Neural cell (in vitro differentiated cells): ENCODE measurements around the gene SH3RF3. TPM values are rescaled to one million over a fixed set of nuclear protein-coding genes. Genes with fewer than 3 reads are reported as not detected.
A peak's percentile ranks its signal among the peaks of the same experiment; 100 is the strongest.

Experiments used
- H2AFZ ChIP-seq: fragments of 200-600, 300-800 bp; sonication (generic), shearing (Covaris generic); 2 replicates; pipeline ENCODE4 v1.6.0; 2014; ENCODE audit warnings: low read depth, mild to moderate bottlenecking, antibody characterized with exemption, low read length, moderate library complexity
- H3F3A ChIP-seq: fragments of 200-600 bp; shearing (Covaris generic); 2 replicates; pipeline ENCODE4 v1.6.1; 2016; ENCODE audit warnings: mild to moderate bottlenecking, moderate library complexity, mixed read lengths, antibody characterized with exemption, low read length; ENCODE audit not compliant: insufficient read depth, poor library complexity, severe bottlenecking
- H3K27ac ChIP-seq: fragments of 200-600, 300-800 bp; sonication (generic), shearing (Covaris generic); 2 replicates; pipeline ENCODE4 v1.5.1; 2014; ENCODE audit warnings: mild to moderate bottlenecking, low read length, moderate library complexity
- H3K27me3 ChIP-seq: fragments of 300-800, 200-600 bp; sonication (generic), shearing (Covaris generic); 2 replicates; pipeline ENCODE4 v1.6.0; 2014; ENCODE audit warnings: mild to moderate bottlenecking, low read depth, low read length, moderate library complexity; ENCODE audit not compliant: insufficient read depth
- H3K36me3 ChIP-seq: fragments of 300-800, 200-600 bp; sonication (generic), shearing (Covaris generic); 2 replicates; pipeline ENCODE4 v1.5.1; 2014; ENCODE audit warnings: mild to moderate bottlenecking, antibody characterized with exemption, low read length, moderate library complexity; ENCODE audit not compliant: insufficient read depth
- H3K4me2 ChIP-seq: fragments of 300-800, 200-600 bp; sonication (generic), shearing (Covaris generic); 2 replicates; pipeline ENCODE4 v1.6.0; 2014; ENCODE audit warnings: mild to moderate bottlenecking, low read length
- H3K4me3 ChIP-seq: fragments of 300-800, 200-600 bp; sonication (generic), shearing (Covaris generic); 2 replicates; pipeline ENCODE4 v1.5.1; 2014; ENCODE audit warnings: mild to moderate bottlenecking, low read length, moderate library complexity
- H3K79me2 ChIP-seq: fragments of 200-600 bp; shearing (Covaris generic); replicated peaks from 2 replicates; pipeline ENCODE4 v1.6.0; 2014; ENCODE audit warnings: mild to moderate bottlenecking, low read length, moderate library complexity; ENCODE audit not compliant: insufficient read depth
- H3K9ac ChIP-seq: fragments of 300-800, 200-600 bp; sonication (generic), shearing (Covaris generic); 2 replicates; pipeline ENCODE4 v1.6.1; 2016; ENCODE audit warnings: mild to moderate bottlenecking, low read length, mixed read lengths
- H3K9me2 ChIP-seq: fragments of 200-600 bp; shearing (Covaris generic); 2 replicates; pipeline ENCODE4 v1.6.1; 2016; ENCODE audit warnings: mild to moderate bottlenecking, low read length, mixed read lengths; ENCODE audit not compliant: insufficient read depth
- H3K9me3 ChIP-seq: fragments of 200-600, 300-800 bp; sonication (generic), shearing (Covaris generic); 2 replicates; pipeline ENCODE4 v1.6.1; 2016; ENCODE audit warnings: mild to moderate bottlenecking, mixed run types, low read length, moderate library complexity, mixed read lengths
- H4K20me1 ChIP-seq: fragments of 200-600 bp; shearing (Covaris generic); 2 replicates; pipeline ENCODE4 v1.6.1; 2016; ENCODE audit warnings: mild to moderate bottlenecking, mixed run types; ENCODE audit not compliant: insufficient read depth
- CTCF ChIP-seq: fragments of 450-650 bp; IDR thresholded peaks from 2 replicates; pipeline ENCODE4 v1.5.1; 2014; ENCODE audit warnings: antibody characterized with exemption, mild to moderate bottlenecking, moderate library complexity; ENCODE audit not compliant: poor library complexity, severe bottlenecking
- EP300 ChIP-seq: fragments of 450-650 bp; conservative IDR thresholded peaks from 2 replicates; pipeline ENCODE4 v1.6.1; 2014; ENCODE audit warnings: antibody characterized with exemption, mild to moderate bottlenecking, moderate library complexity; ENCODE audit not compliant: poor library complexity, severe bottlenecking
- EZH2 ChIP-seq: fragments of 200-600, 300-800 bp; shearing (Covaris generic), sonication (generic); IDR thresholded peaks from 2 replicates; pipeline ENCODE4 v1.6.1; 2014; ENCODE audit warnings: antibody characterized with exemption, low read length, borderline replicate concordance, mild to moderate bottlenecking; ENCODE audit not compliant: insufficient read depth, poor library complexity, severe bottlenecking
- MXI1 ChIP-seq: fragments of 450-650 bp; conservative IDR thresholded peaks from 2 replicates; pipeline ENCODE4 v1.6.1; 2014; ENCODE audit warnings: antibody characterized with exemption, mild to moderate bottlenecking; ENCODE audit not compliant: poor library complexity, severe bottlenecking
- POLR2AphosphoS5 ChIP-seq: IDR thresholded peaks from 2 replicates; pipeline ENCODE4 v1.6.1; 2012
- RAD21 ChIP-seq: fragments of 450-650 bp; conservative IDR thresholded peaks from 2 replicates; pipeline ENCODE4 v1.6.1; 2014; ENCODE audit warnings: antibody characterized with exemption, mild to moderate bottlenecking, moderate library complexity
- REST ChIP-seq: IDR thresholded peaks from 2 replicates; pipeline ENCODE4 v1.6.1; 2012; ENCODE audit warnings: borderline replicate concordance
- SMC3 ChIP-seq: fragments of 450-650 bp; conservative IDR thresholded peaks from 2 replicates; pipeline ENCODE4 v1.6.1; 2014; ENCODE audit warnings: antibody characterized with exemption, mild to moderate bottlenecking, moderate library complexity; ENCODE audit not compliant: poor library complexity
- TAF1 ChIP-seq: IDR thresholded peaks from 2 replicates; pipeline ENCODE4 v1.6.1; 2012; ENCODE audit warnings: low read depth
- polyA plus RNA-seq: library from polyadenylated mRNA; depleted of rRNA; stranded (reverse); fragments of >200 nt; gene quantifications from 2 replicates; pipeline ENCODE4 v1.2.3, GENCODE V29; 2014

Gene SH3RF3
- polyA plus RNA-seq, 1 donor from 2014 or later, result 0.53 TPM

DNA sequence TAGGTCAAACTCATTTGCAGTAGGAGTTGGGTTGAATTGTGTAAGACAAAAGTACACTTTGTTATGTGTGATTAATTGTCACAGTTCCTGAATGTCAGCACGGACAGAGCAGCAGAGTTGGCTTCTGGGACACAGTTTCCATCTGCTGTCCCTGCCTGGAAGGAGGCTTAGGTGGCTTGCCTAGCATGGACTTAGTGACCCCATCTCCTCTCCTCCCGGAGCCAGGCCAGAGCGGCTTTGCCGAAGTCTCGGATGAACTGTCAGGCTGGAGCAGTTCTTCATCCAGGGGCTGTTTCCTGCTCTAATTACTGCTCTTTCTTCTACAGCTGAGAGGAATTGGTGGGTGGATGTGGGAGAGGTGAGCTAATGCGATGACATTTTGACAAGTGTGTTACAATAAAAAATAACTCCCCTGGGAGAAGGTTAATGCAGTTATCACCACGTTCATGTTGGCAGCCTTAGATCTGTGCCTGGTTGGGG, 102.0 kb downstream of the SH3RF3 start:
- Histone ChIP-seq H4K20me1 (no peaks in the 10 kb centered on the region), H3F3A (peaks cover 5% of the 10 kb centered on the region), H3K79me2 (no peaks in the 10 kb centered on the region), H3K27me3 (no peaks in the 10 kb centered on the region), H3K9ac (peak overlapping the region; percentile 24), H3K9me3 (no peaks in the 10 kb centered on the region), H2AFZ (no peak overlapping the region), H3K27ac (peak overlapping the region; percentile 52), H3K4me2 (peak overlapping the region; percentile 56), H3K4me3 (peak overlapping the region; percentile 47), H3K36me3 (no peaks in the 10 kb centered on the region), H3K9me2 (no peaks in the 10 kb centered on the region)
- no peak for TF ChIP-seq SMC3
- TF ChIP-seq RAD21, result peak; percentile 37
- TF ChIP-seq EP300, result peak; percentile 91
- TF ChIP-seq REST, result peak; percentile 27
- peak; percentile 16 for TF ChIP-seq MXI1
- no peak for TF ChIP-seq EZH2
- peak; percentile 94 for TF ChIP-seq POLR2AphosphoS5
- TF ChIP-seq TAF1, result no peak
- TF ChIP-seq CTCF, result peak; percentile 16

DNA sequence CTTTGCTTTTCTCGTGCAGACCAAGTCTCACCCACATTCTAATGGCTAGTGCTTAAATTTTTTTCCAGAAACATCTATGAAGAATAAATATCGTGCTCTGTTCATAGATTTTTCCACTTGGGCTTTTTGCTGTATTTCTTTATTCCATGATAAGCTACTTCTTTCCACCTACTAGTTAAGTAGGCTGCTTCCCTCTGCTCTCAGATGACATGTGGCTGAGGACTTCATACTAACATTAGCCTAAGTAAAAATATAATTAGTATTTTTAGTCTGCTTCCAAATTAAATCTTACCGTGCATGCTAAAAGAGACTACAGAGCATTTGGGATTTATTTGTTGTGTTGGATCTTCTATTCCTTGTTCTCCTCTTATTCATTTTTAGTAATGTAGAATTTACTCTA, 102.4 kb downstream of the SH3RF3 start:
- Histone ChIP-seq H4K20me1 (no peaks in the 10 kb centered on the region), H3K9me3 (no peaks in the 10 kb centered on the region), H3K9me2 (no peaks in the 10 kb centered on the region), H3K36me3 (no peaks in the 10 kb centered on the region), H3K27ac (peak overlapping the region; percentile 52), H3K27me3 (no peaks in the 10 kb centered on the region), H3K4me2 (peak overlapping the region; percentile 56), H3K9ac (no peak overlapping the region), H2AFZ (no peak overlapping the region), H3F3A (peaks cover 5% of the 10 kb centered on the region), H3K4me3 (peak overlapping the region; percentile 47), H3K79me2 (no peaks in the 10 kb centered on the region)
- TF ChIP-seq POLR2AphosphoS5 (no peak), REST (no peak), SMC3 (no peak), CTCF (no peak), EP300 (no peak), EZH2 (no peak), RAD21 (no peak), MXI1 (no peak), TAF1 (no peak)
